SK-N-SH (cell line): ENCODE results near the gene PCDHGC4. TPM values are rescaled to one million over a fixed set of nuclear protein-coding genes. Genes with fewer than 3 reads are reported as not detected.

Experiments used
- CTCF ChIA-PET: fragments of 300-600, 350-600 bp; formaldehyde crosslinking; extraction: SDS; loops from one replicate; lab custom pipeline; 2021; lab: Yijun Ruan, JAX
- POLR2A ChIA-PET: fragments of 350-600 bp; sonication (Branson Sonifier 250); formaldehyde crosslinking; extraction: SDS; loops from one replicate; lab custom pipeline; 2020; ENCODE audit warnings: antibody characterized with exemption, inconsistent platforms; lab: Yijun Ruan, JAX
- DNase-seq: peaks from one replicate; pipeline ENCODE4 v3.0.0; 2012
- H2AFZ ChIP-seq: fragments of 200-600 bp; sonication (generic); 2 replicates; pipeline ENCODE4 v1.8.1; 2016; ENCODE audit warnings: antibody characterized with exemption, mild to moderate bottlenecking, low read depth
- H3F3A ChIP-seq: fragments of 200-600 bp; sonication (generic); replicated peaks from 2 replicates; pipeline ENCODE3; 2016; ENCODE audit warnings: antibody characterized with exemption, mild to moderate bottlenecking; ENCODE audit not compliant: insufficient read depth
- H3K27ac ChIP-seq, 2 experiments: fragments of 200-500 bp in 1 of 2; fragments of 200-600 bp in 1 of 2; sonication (Bioruptor generic) in 1 of 2; sonication (generic), shearing (Covaris generic) in 1 of 2; 2 replicates each; pipeline versions ENCODE4 v1.5.1 to v1.6.1; 2014 to 2016; ENCODE audit warnings: low read depth in 2 of 2, inconsistent platforms in 1 of 2, low read length in 1 of 2, mild to moderate bottlenecking in 1 of 2, mixed read lengths in 1 of 2
- H3K27me3 ChIP-seq: fragments of 200-600 bp; sonication (generic), shearing (Covaris generic); 2 replicates; pipeline ENCODE4 v1.6.1; 2016; ENCODE audit warnings: mixed run types; ENCODE audit not compliant: insufficient read depth
- H3K36me3 ChIP-seq, 2 experiments: fragments of 200-500 bp in 1 of 2; fragments of 200-600 bp in 1 of 2; sonication (Bioruptor generic) in 1 of 2; sonication (generic) in 1 of 2; replicated peaks in 1 of 2; 2 replicates each; pipeline versions ENCODE3 to v1.5.1; 2014 to 2016; ENCODE audit warnings: low read length in 1 of 2, mild to moderate bottlenecking in 1 of 2; ENCODE audit not compliant: insufficient read depth in 2 of 2, control insufficient read depth in 1 of 2
- H3K4me1 ChIP-seq, 2 experiments: fragments of 200-500 bp in 1 of 2; fragments of 200-600 bp in 1 of 2; sonication (Bioruptor generic) in 1 of 2; sonication (generic), shearing (Covaris generic) in 1 of 2; 2 replicates each; pipeline versions ENCODE4 v1.5.1 to v1.6.1; 2014 to 2016; ENCODE audit warnings: low read depth in 1 of 2, low read length in 1 of 2, mixed run types in 1 of 2; ENCODE audit not compliant: insufficient read depth in 2 of 2, control insufficient read depth in 1 of 2
- H3K4me2 ChIP-seq: fragments of 200-600 bp; sonication (generic), shearing (Covaris generic); 2 replicates; pipeline ENCODE4 v1.6.1; 2017; ENCODE audit warnings: mixed run types
- H3K4me3 ChIP-seq, 2 experiments: fragments of 200-500 bp in 1 of 2; fragments of 200-600 bp in 1 of 2; sonication (Bioruptor generic) in 1 of 2; sonication (generic), shearing (Covaris generic) in 1 of 2; 2 replicates each; pipeline versions ENCODE4 v1.5.1 to v1.8.1; 2014 to 2016; ENCODE audit warnings: low read depth in 2 of 2, inconsistent platforms in 1 of 2, low read length in 1 of 2, mild to moderate bottlenecking in 1 of 2, mixed read lengths in 1 of 2, moderate library complexity in 1 of 2
- H3K79me2 ChIP-seq: fragments of 200-600 bp; sonication (generic); 2 replicates; pipeline ENCODE4 v1.8.1; 2017; ENCODE audit warnings: mild to moderate bottlenecking; ENCODE audit not compliant: insufficient read depth
- H3K9ac ChIP-seq: fragments of 200-600 bp; sonication (generic); 2 replicates; pipeline ENCODE4 v1.6.1; 2017; ENCODE audit warnings: mixed run types
- H3K9me2 ChIP-seq: fragments of 200-600 bp; sonication (generic); 2 replicates; pipeline ENCODE4 v1.6.1; 2017; ENCODE audit warnings: mixed run types
- H3K9me3 ChIP-seq: fragments of 200-600 bp; sonication (generic); 2 replicates; pipeline ENCODE4 v1.6.1; 2017; ENCODE audit warnings: mixed run types, mild to moderate bottlenecking, moderate library complexity
- H4K20me1 ChIP-seq: fragments of 200-600 bp; sonication (generic); 2 replicates; pipeline ENCODE4 v1.6.1; 2017; ENCODE audit warnings: mild to moderate bottlenecking, mixed run types; ENCODE audit not compliant: insufficient read depth
- CHD2 ChIP-seq: fragments of 150-350 bp; IDR thresholded peaks from 2 replicates; pipeline ENCODE4 v1.6.1; 2018; ENCODE audit warnings: low read length; ENCODE audit not compliant: partially characterized antibody
- ELF1 ChIP-seq: IDR thresholded peaks from 2 replicates; pipeline ENCODE4 v1.4.0; 2012
- EZH2phosphoT487 ChIP-seq: fragments of 200-600 bp; sonication (generic); IDR thresholded peaks from 2 replicates; pipeline ENCODE4 v1.6.1; 2017; ENCODE audit warnings: low read depth, mixed run types, mild to moderate bottlenecking, antibody characterized with exemption, moderate library complexity, borderline replicate concordance
- GABPA ChIP-seq: IDR thresholded peaks from 2 replicates; pipeline ENCODE4 v1.4.0; 2012; ENCODE audit warnings: low read depth, mild to moderate bottlenecking
- GATA2 ChIP-seq: sonication (generic); formaldehyde crosslinking; IDR thresholded peaks from 2 replicates; pipeline ENCODE4 v1.5.0; 2020; ENCODE audit warnings: mild to moderate bottlenecking, missing genetic modification reagents
- IRF3 ChIP-seq: fragments of 150-350 bp; IDR thresholded peaks from 2 replicates; pipeline ENCODE4 v1.6.1; 2016; ENCODE audit warnings: mild to moderate bottlenecking, low read depth, low read length
- JUND ChIP-seq: IDR thresholded peaks from 2 replicates; pipeline ENCODE4 v1.4.0; 2012
- MAX ChIP-seq: IDR thresholded peaks from 2 replicates; pipeline ENCODE4 v1.4.0; 2012; ENCODE audit warnings: low read depth
- MEF2A ChIP-seq: IDR thresholded peaks from 2 replicates; pipeline ENCODE4 v1.4.0; 2012; ENCODE audit warnings: low read depth, borderline replicate concordance
- MXI1 ChIP-seq: IDR thresholded peaks from 2 replicates; pipeline ENCODE4 v1.6.1; 2012; ENCODE audit warnings: mild to moderate bottlenecking, low read depth, low read length, improper control_type of control experiment
- REST ChIP-seq: IDR thresholded peaks from 2 replicates; pipeline ENCODE4 v1.6.1; 2012; ENCODE audit warnings: mild to moderate bottlenecking, low read depth, low read length, moderate library complexity
- SIN3A ChIP-seq: IDR thresholded peaks from 2 replicates; pipeline ENCODE4 v1.6.1; 2012; ENCODE audit warnings: low read depth, mild to moderate bottlenecking, low read length, moderate library complexity, borderline replicate concordance
- TCF12 ChIP-seq: IDR thresholded peaks from 2 replicates; pipeline ENCODE4 v1.4.0; 2012
- USF2 ChIP-seq: fragments of 150-350 bp; IDR thresholded peaks from 2 replicates; pipeline ENCODE4 v1.6.1; 2017; ENCODE audit warnings: antibody characterized with exemption, low read length, low read depth, borderline replicate concordance
- YY1 ChIP-seq: IDR thresholded peaks from 2 replicates; pipeline ENCODE4 v1.4.0; 2012; ENCODE audit warnings: low read depth, mild to moderate bottlenecking
- WGBS: methylation state at CpG from one replicate; pipeline ENCODE4 v1.1.6; 2017; ENCODE audit warnings: low lambda C conversion rate; 5-methylcytosine and 5-hydroxymethylcytosine counted together
- polyA plus RNA-seq, 3 experiments: library from polyadenylated mRNA; depleted of rRNA; stranded (reverse); fragments of >200 nt; gene quantifications; 2 replicates each; pipeline ENCODE4 v1.2.3, GENCODE V29; 2012

The PCDHGC4 gene
- polyA plus RNA-seq, 1 of the 3 experiments (the other 2 are of a cell fraction): 0.53 TPM

GRCh38 chr5:141475625-141476131, 9.2 kb upstream of the PCDHGC4 start, which contains the start of gene PCDHGC3 (continued):
- no peak for TF ChIP-seq TCF12
- TF ChIP-seq MEF2A: no peak
- peak; percentile 38 for TF ChIP-seq CHD2
- TF ChIP-seq MXI1: peak; percentile 93
- TF ChIP-seq SIN3A: peak; percentile 86
- TF ChIP-seq JUND: no peak
- peak; percentile 86 for TF ChIP-seq MAX
- TF ChIP-seq USF2: no peak
- TF ChIP-seq YY1: peak; percentile 62; the same call in 1 of the 2 replicates
- no peak for TF ChIP-seq EZH2phosphoT487
- no peak for TF ChIP-seq REST
- peak; percentile 20; the same call in 1 of the 2 replicates for TF ChIP-seq GATA2 (CRISPR knock-in tag)

- Histone ChIP-seq H4K20me1 (peaks cover 44% of the 10 kb centered on the region), H3K27ac (peak overlapping the region; percentile 92 to 94), H2AFZ (0 out of 2 replicates have a peak overlapping the region, but pooled peaks have one; percentile 42), H3K4me3 (peak overlapping the region; percentile 82 to 85), H3K36me3 (peaks cover 0 to 29% of the 10 kb centered on the region in 2 experiments), H3K79me2 (peaks cover 49% of the 10 kb centered on the region), H3F3A (peaks cover 25% of the 10 kb centered on the region), H3K4me1 (peaks cover 6 to 34% of the 10 kb centered on the region in 2 experiments; a peak in 3 of 4 replicates), H3K4me2 (peak overlapping the region; percentile 97), H3K9me2 (no peaks in the 10 kb centered on the region), H3K9me3 (no peaks in the 10 kb centered on the region), H3K27me3 (no peaks in the 10 kb centered on the region), H3K9ac (peak overlapping the region; percentile 83)
- TF ChIP-seq REST (peak; percentile 49; the same call in 1 of the 2 replicates), GABPA (0 out of 2 replicates have a peak, but pooled peaks have one; percentile 3), USF2 (no peak), ELF1 (peak; percentile 23; the same call in 1 of the 2 replicates), MAX (peak; percentile 31; the same call in 1 of the 2 replicates), YY1 (peak; percentile 10; the same call in 1 of the 2 replicates), IRF3 (no peak)
- POLR2A ChIA-PET: interaction anchor here (0.9 to 1.9 kb wide), 6 partner anchors 9 to 81 kb away, joined by 3 to 14 read pairs (median 10); partner anchors contain the start of gene PCDHGC4
- DNase-seq: peak; percentile 65
- CTCF ChIA-PET: interaction anchor here (0.8 to 8.6 kb wide), 12 partner anchors 9 to 157 kb away, joined by 3 to 117 read pairs (median 16); partner anchors contain the start of genes PCDHGA4 and PCDHGC4
- 19% methylated on average over 52 of the region's 58 CpGs for WGBS
These were observed 8.5 kb upstream of the PCDHGC4 start for GRCh38 chr5:141476132-141476911.
